ENCODE results near the gene CACNA1C. TPM values are rescaled to one million over a fixed set of nuclear protein-coding genes. Genes with fewer than 3 reads are reported as not detected.

The CACNA1C gene
- polyA plus RNA-seq, 1 of the 3 experiments (the other 2 are of a cell fraction): 1.5 TPM

DNA sequence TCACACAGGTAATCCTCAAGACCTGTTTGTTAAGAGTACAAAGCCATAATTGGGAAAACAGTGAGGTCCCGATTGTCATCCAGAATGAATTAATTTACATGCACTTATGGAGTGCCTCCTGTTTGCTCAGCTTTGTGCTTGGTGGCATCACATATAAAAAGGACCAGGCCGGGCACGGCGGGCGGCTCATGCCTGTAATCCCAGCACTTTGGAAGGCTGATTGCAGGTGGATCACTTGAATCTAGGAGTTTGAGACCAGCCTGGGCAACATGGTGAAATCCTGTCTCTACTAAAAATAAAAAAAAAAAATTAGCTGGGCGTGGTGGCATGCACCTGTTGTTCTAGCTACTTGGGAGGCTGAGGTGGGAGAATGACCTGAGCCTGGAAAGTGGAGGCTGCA, 247.4 kb downstream of the CACNA1C start:
- Histone ChIP-seq H4K20me1 (ENCODE audit: insufficient read depth) (no peaks in the 10 kb centered on the region), H3K9me3 (no peaks in the 10 kb centered on the region), H2AFZ (ENCODE audit: low read depth) (no peak overlapping the region), H3K27ac (ENCODE audit: low read depth in 2 of 2, low read length in 1 of 2) (no peak overlapping the region), H3K4me2 (no peak overlapping the region), H3K9ac (no peak overlapping the region), H3K4me1 (ENCODE audit: control insufficient read depth in 1 of 2, insufficient read depth in 2 of 2, low read depth in 1 of 2, low read length in 1 of 2) (peaks cover 0 to 35% of the 10 kb centered on the region in 2 experiments; a peak in 2 of 4 replicates), H3F3A (replicated peaks; ENCODE audit: insufficient read depth) (no peaks in the 10 kb centered on the region), H3K79me2 (ENCODE audit: insufficient read depth) (no peaks in the 10 kb centered on the region), H3K36me3 (replicated peaks in 1 of 2; ENCODE audit: control insufficient read depth in 1 of 2, insufficient read depth in 2 of 2, low read length in 1 of 2) (no peaks in the 10 kb centered on the region), H3K27me3 (ENCODE audit: insufficient read depth) (no peaks in the 10 kb centered on the region), H3K4me3 (ENCODE audit: low read depth in 2 of 2, low read length in 1 of 2) (no peak overlapping the region), H3K9me2 (no peaks in the 10 kb centered on the region)
- TF ChIP-seq EP300 (IDR thresholded peaks at IDR 0.05; ENCODE audit: borderline replicate concordance in 1 of 2, low read depth in 1 of 2, low read length in 1 of 2) (no peak), POLR2AphosphoS5 (IDR thresholded peaks at IDR 0.05; ENCODE audit: low read depth, low read length) (no peak), FOXJ3 (CRISPR knock-in tag; IDR thresholded peaks at IDR 0.05) (no peak), FOSL2 (IDR thresholded peaks at IDR 0.05; ENCODE audit: borderline replicate concordance, low read depth) (no peak), RCOR1 (IDR thresholded peaks at IDR 0.05; ENCODE audit: low read length) (no peak)
- TF ChIP-seq, protein P1, sequence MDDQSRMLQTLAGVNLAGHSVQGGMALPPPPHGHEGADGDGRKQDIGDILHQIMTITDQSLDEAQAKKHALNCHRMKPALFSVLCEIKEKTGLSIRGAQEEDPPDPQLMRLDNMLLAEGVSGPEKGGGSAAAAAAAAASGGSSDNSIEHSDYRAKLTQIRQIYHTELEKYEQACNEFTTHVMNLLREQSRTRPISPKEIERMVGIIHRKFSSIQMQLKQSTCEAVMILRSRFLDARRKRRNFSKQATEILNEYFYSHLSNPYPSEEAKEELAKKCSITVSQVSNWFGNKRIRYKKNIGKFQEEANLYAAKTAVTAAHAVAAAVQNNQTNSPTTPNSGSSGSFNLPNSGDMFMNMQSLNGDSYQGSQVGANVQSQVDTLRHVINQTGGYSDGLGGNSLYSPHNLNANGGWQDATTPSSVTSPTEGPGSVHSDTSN (IDR thresholded peaks at IDR 0.05): no peak
- TF ChIP-seq, protein P2, sequence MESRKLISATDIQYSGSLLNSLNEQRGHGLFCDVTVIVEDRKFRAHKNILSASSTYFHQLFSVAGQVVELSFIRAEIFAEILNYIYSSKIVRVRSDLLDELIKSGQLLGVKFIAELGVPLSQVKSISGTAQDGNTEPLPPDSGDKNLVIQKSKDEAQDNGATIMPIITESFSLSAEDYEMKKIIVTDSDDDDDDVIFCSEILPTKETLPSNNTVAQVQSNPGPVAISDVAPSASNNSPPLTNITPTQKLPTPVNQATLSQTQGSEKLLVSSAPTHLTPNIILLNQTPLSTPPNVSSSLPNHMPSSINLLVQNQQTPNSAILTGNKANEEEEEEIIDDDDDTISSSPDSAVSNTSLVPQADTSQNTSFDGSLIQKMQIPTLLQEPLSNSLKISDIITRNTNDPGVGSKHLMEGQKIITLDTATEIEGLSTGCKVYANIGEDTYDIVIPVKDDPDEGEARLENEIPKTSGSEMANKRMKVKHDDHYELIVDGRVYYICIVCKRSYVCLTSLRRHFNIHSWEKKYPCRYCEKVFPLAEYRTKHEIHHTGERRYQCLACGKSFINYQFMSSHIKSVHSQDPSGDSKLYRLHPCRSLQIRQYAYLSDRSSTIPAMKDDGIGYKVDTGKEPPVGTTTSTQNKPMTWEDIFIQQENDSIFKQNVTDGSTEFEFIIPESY (IDR thresholded peaks at IDR 0.05; ENCODE audit: borderline replicate concordance, low read depth): no peak
- 83% methylated on average over 6 of the region's 6 CpGs for WGBS (ENCODE audit: low lambda C conversion rate)
- POLR2A ChIA-PET: no interaction called here
- CTCF ChIA-PET: interaction anchor here (0.7 to 3.0 kb wide), 5 partner anchors 10 to 282 kb away, joined by 3 to 17 read pairs (median 3); no protein-coding TSS in a partner anchor
- no peak for DNase-seq

DNA sequence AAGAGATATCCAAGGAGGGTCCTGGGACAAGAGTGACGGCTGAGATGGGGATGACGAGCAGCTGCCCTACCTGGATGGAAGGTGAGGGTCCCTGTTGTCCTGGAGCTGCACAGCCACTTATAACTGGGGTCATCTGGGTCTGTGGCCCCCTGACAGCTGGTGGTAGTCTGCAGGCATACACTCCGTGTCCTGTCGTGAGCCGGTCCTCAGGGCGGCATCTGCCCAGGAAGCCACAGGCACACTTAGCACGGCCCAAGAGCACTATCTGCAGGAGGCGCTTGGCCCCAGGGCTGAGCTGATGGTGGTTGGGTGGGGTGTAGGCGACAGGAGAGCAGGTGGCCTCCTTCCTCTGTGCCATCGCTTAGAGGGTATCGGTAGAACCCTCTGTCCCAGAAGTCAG, 248.1 kb downstream of the CACNA1C start:
- 81% methylated on average over 7 of the region's 11 CpGs for WGBS (ENCODE audit: low lambda C conversion rate)
- H3K27me3 ChIP-seq (ENCODE audit: insufficient read depth): no peaks in the 10 kb centered on the region
- H3K9me3 ChIP-seq: no peaks in the 10 kb centered on the region
- H3K4me2 ChIP-seq: no peak overlapping the region
- no peak overlapping the region for H3K9ac ChIP-seq
- H3K36me3 ChIP-seq (replicated peaks in 1 of 2; ENCODE audit: control insufficient read depth in 1 of 2, insufficient read depth in 2 of 2, low read length in 1 of 2): no peaks in the 10 kb centered on the region
- no peak overlapping the region for H3K4me3 ChIP-seq (ENCODE audit: low read depth in 2 of 2, low read length in 1 of 2)
- H3K4me1 ChIP-seq (ENCODE audit: control insufficient read depth in 1 of 2, insufficient read depth in 2 of 2, low read depth in 1 of 2, low read length in 1 of 2): peaks cover 0 to 35% of the 10 kb centered on the region in 2 experiments; a peak in 2 of 4 replicates
- no peaks in the 10 kb centered on the region for H3K9me2 ChIP-seq
- no peak overlapping the region for H2AFZ ChIP-seq (ENCODE audit: low read depth)
- POLR2A ChIA-PET: no interaction called here
- CTCF ChIA-PET: interaction anchor here (0.7 to 3.0 kb wide), 2 partner anchors 10 to 25 kb away, joined by 3 to 17 read pairs; no protein-coding TSS in a partner anchor
- no peaks in the 10 kb centered on the region for H3K79me2 ChIP-seq (ENCODE audit: insufficient read depth)
- no peaks in the 10 kb centered on the region for H3F3A ChIP-seq (replicated peaks; ENCODE audit: insufficient read depth)
- TF ChIP-seq ELF1 (IDR thresholded peaks at IDR 0.05): no peak
- TF ChIP-seq, protein P3, sequence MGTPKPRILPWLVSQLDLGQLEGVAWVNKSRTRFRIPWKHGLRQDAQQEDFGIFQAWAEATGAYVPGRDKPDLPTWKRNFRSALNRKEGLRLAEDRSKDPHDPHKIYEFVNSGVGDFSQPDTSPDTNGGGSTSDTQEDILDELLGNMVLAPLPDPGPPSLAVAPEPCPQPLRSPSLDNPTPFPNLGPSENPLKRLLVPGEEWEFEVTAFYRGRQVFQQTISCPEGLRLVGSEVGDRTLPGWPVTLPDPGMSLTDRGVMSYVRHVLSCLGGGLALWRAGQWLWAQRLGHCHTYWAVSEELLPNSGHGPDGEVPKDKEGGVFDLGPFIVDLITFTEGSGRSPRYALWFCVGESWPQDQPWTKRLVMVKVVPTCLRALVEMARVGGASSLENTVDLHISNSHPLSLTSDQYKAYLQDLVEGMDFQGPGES (IDR thresholded peaks at IDR 0.05; ENCODE audit: low read depth, low read length): no peak
- H3K27ac ChIP-seq (ENCODE audit: low read depth in 2 of 2, low read length in 1 of 2): no peak overlapping the region
- H4K20me1 ChIP-seq (ENCODE audit: insufficient read depth): no peaks in the 10 kb centered on the region
- no peak for DNase-seq
